SW480 (cell line): ENCODE results near the gene EML4.

Experiments
- DNase-seq: peaks from one replicate; pipeline ENCODE4 v3.0.0-alpha.2; 2016; ENCODE audit warnings: low spot score

The EML4 gene

GRCh38 chr2:42137125-42137841 lies 31.9 kb upstream of the EML4 start:
- no peak for DNase-seq

- DNase-seq = peak; percentile 46
Observed at GRCh38 chr2:42138163-42139015, 30.8 kb upstream of the EML4 start.

GRCh38 chr2:42139101-42139500 lies 30.1 kb upstream of the EML4 start:
- no peak for DNase-seq

GRCh38 chr2:42140496-42140895 lies 28.7 kb upstream of the EML4 start:
- DNase-seq = no peak

- DNase-seq = peak; percentile 83
Observed at GRCh38 chr2:42141687-42142546, 27.2 kb upstream of the EML4 start.

GRCh38 chr2:42142547-42143184 lies 26.5 kb upstream of the EML4 start:
- no peak for DNase-seq

- no peak for DNase-seq
Observed at GRCh38 chr2:42147641-42148274, 21.4 kb upstream of the EML4 start.

GRCh38 chr2:42150159-42150558 lies 19.0 kb upstream of the EML4 start:
- no peak for DNase-seq

- no peak for DNase-seq
Observed at GRCh38 chr2:42153944-42154581, 15.1 kb upstream of the EML4 start.

- no peak for DNase-seq
Observed at GRCh38 chr2:42156721-42157120, 12.4 kb upstream of the EML4 start.

GRCh38 chr2:42161444-42161843 lies 7.7 kb upstream of the EML4 start:
- no peak for DNase-seq

- no peak for DNase-seq
Observed at GRCh38 chr2:42163444-42164045, 5.6 kb upstream of the EML4 start.

- no peak for DNase-seq
Observed at GRCh38 chr2:42164046-42164445, 5.1 kb upstream of the EML4 start.

GRCh38 chr2:42164971-42165370 lies 4.2 kb upstream of the EML4 start:
- no peak for DNase-seq

GRCh38 chr2:42167458-42167857 lies 1.7 kb upstream of the EML4 start:
- DNase-seq = no peak

GRCh38 chr2:42168459-42169099 lies 574 bp upstream of the EML4 start:
- DNase-seq = no peak

GRCh38 chr2:42169874-42170521 lies 845 bp downstream of the EML4 start:
- no peak for DNase-seq

- no peak for DNase-seq
Observed at GRCh38 chr2:42170619-42171395, 1.7 kb downstream of the EML4 start.
